Endothelial cell of umbilical vein (primary cell): ENCODE data around the gene ERMAP. TPM values are rescaled to one million over a fixed set of nuclear protein-coding genes. Genes with fewer than 3 reads are reported as not detected.

Source experiments
- BruUV-seq: library from RNA; stranded (reverse); fragments of 400-500 nt; replicated peaks from 2 replicates; lab custom pipeline; 2021; lab: Mats Ljungman, UMichigan
- CTCF ChIA-PET: fragments of 300-600, 350-600 bp; sonication (Branson Sonifier 250); formaldehyde crosslinking; loops from one replicate; lab custom pipeline; 2021; ENCODE audit warnings: antibody characterized with exemption, inconsistent platforms; lab: Charles Lee
- POLR2A ChIA-PET: fragments of 300-600, 350-600 bp; sonication (Branson Sonifier 250); formaldehyde crosslinking; loops from one replicate; lab custom pipeline; 2021; ENCODE audit warnings: antibody characterized with exemption, inconsistent platforms; lab: Charles Lee
- DNase-seq: peaks from one replicate; pipeline ENCODE4 v3.0.0-alpha.2; 2011; ENCODE audit warnings: low read depth, low spot score
- FAIRE-seq: peaks from 2 replicates; lab custom pipeline; 2011; peaks lifted over from hg19 to GRCh38; lab: Jason Lieb, UNC
- H2AFZ ChIP-seq: 2 replicates; pipeline ENCODE4 v1.6.0; 2012; ENCODE audit warnings: low read depth, low read length, control low read depth, inconsistent platforms
- H3K27ac ChIP-seq: 2 replicates; pipeline ENCODE4 v1.5.1; 2011; ENCODE audit warnings: low read depth, mild to moderate bottlenecking, control low read depth, low read length, moderate library complexity; ENCODE audit not compliant: insufficient read depth
- H3K27me3 ChIP-seq, 2 experiments: 2 replicates each; pipeline versions ENCODE4 v1.6.0 to v1.6.1; 2011; ENCODE audit warnings: low read length in 2 of 2, mixed read lengths in 1 of 2; ENCODE audit not compliant: control insufficient read depth in 2 of 2, insufficient read depth in 2 of 2
- H3K36me3 ChIP-seq, 2 experiments: 2 replicates in 1 of 2; 3 replicates in 1 of 2; pipeline ENCODE4 v1.5.1; 2011; ENCODE audit warnings: low read length in 2 of 2, mild to moderate bottlenecking in 1 of 2, moderate library complexity in 1 of 2; ENCODE audit not compliant: control insufficient read depth in 2 of 2, insufficient read depth in 2 of 2; ENCODE audit errors: extremely low read depth in 1 of 2
- H3K4me1 ChIP-seq: 3 replicates; pipeline ENCODE4 v1.5.1; 2011; ENCODE audit warnings: mild to moderate bottlenecking, low read length; ENCODE audit not compliant: control insufficient read depth, insufficient read depth; ENCODE audit errors: extremely low read depth
- H3K4me2 ChIP-seq: 2 replicates; pipeline ENCODE4 v1.6.1; 2011; ENCODE audit warnings: low read length, control low read depth, mixed read lengths; ENCODE audit not compliant: insufficient read depth
- H3K4me3 ChIP-seq, 3 experiments: fragments of 200-600 bp in 1 of 3; sonication (generic), shearing (Covaris generic) in 1 of 3; replicated peaks in 1 of 3; 2 replicates each; pipeline ENCODE4 v1.5.1; 2011 to 2016; ENCODE audit warnings: control low read depth in 3 of 3, low read length in 3 of 3, mild to moderate bottlenecking in 2 of 3, inconsistent platforms in 1 of 3, low read depth in 1 of 3, moderate library complexity in 1 of 3; ENCODE audit not compliant: insufficient read depth in 1 of 3
- H3K79me2 ChIP-seq: 2 replicates; pipeline ENCODE4 v1.6.0; 2012; ENCODE audit warnings: low read length, inconsistent platforms; ENCODE audit not compliant: control insufficient read depth, insufficient read depth
- H3K9ac ChIP-seq: replicated peaks from 2 replicates; pipeline ENCODE3; 2011; ENCODE audit warnings: low read length, control low read depth; ENCODE audit not compliant: insufficient read depth; ENCODE audit errors: extremely low read depth
- H3K9me1 ChIP-seq: replicated peaks from 3 replicates; pipeline ENCODE4 v1.6.0; 2011; ENCODE audit warnings: mild to moderate bottlenecking, low read length; ENCODE audit not compliant: control insufficient read depth, insufficient read depth; ENCODE audit errors: extremely low read depth
- H3K9me3 ChIP-seq: replicated peaks from 2 replicates; pipeline ENCODE4 v1.5.1; 2012; ENCODE audit warnings: low read length, inconsistent platforms; ENCODE audit not compliant: control insufficient read depth, insufficient read depth
- H4K20me1 ChIP-seq: replicated peaks from 2 replicates; pipeline ENCODE3; 2011; ENCODE audit warnings: mild to moderate bottlenecking, low read length; ENCODE audit not compliant: control insufficient read depth, insufficient read depth; ENCODE audit errors: extremely low read depth
- CTCF ChIP-seq, 2 donors: IDR thresholded peaks; 1 replicate in 1 of 2; 2 replicates in 1 of 2; pipeline ENCODE4 v1.5.1; 2011; ENCODE audit warnings: low read length in 2 of 2, mild to moderate bottlenecking in 2 of 2, moderate library complexity in 2 of 2, control low read depth in 1 of 2, inconsistent platforms in 1 of 2, low read depth in 1 of 2; ENCODE audit not compliant: insufficient read depth in 1 of 2; ENCODE audit errors: extremely low read depth in 1 of 2
- EZH2 ChIP-seq: IDR thresholded peaks from 2 replicates; pipeline ENCODE4 v1.6.1; 2012; ENCODE audit warnings: borderline replicate concordance, low read depth, mild to moderate bottlenecking, moderate library complexity, low read length, inconsistent platforms; ENCODE audit not compliant: severe bottlenecking
- FOS ChIP-seq: IDR thresholded peaks from 2 replicates; pipeline ENCODE4 v1.6.1; 2011; ENCODE audit warnings: mild to moderate bottlenecking, low read length, moderate library complexity, borderline replicate concordance; ENCODE audit not compliant: insufficient read depth
- GATA2 ChIP-seq: IDR thresholded peaks from 2 replicates; pipeline ENCODE4 v1.7.0; 2011; ENCODE audit warnings: low read depth, mild to moderate bottlenecking, moderate library complexity, mixed read lengths, low read length; ENCODE audit not compliant: insufficient read length, insufficient read depth
- JUN ChIP-seq: IDR thresholded peaks from 2 replicates; pipeline ENCODE4 v1.6.1; 2011; ENCODE audit warnings: borderline replicate concordance, low read depth; ENCODE audit not compliant: insufficient read length, insufficient read depth
- MAX ChIP-seq: IDR thresholded peaks from 2 replicates; pipeline ENCODE4 v1.6.1; 2011; ENCODE audit not compliant: insufficient read depth, insufficient read length
- MYC ChIP-seq: IDR thresholded peaks from one replicate; pipeline ENCODE4 v1.6.1; 2011; ENCODE audit warnings: mild to moderate bottlenecking, low read depth, low read length
- POLR2A ChIP-seq: IDR thresholded peaks from 2 replicates; pipeline ENCODE4 v1.6.1; 2012; ENCODE audit warnings: low read depth, mild to moderate bottlenecking, control low read depth, low read length
- POLR2AphosphoS5 ChIP-seq: IDR thresholded peaks from 2 replicates; pipeline ENCODE4 v1.6.1; 2012; ENCODE audit warnings: low read depth, mild to moderate bottlenecking, control low read depth, low read length, moderate library complexity; ENCODE audit not compliant: insufficient read depth
- dilution Hi-C: fragments of 300-500 bp; cut with MboI; formaldehyde crosslinking; loops from one replicate; pipeline ENCODE4 v1.15.0; 2019; ENCODE audit warnings: low sequenced_read_pairs; ENCODE audit not compliant: extremely low pct_ligation_motif_present
- intact Hi-C: fragments of 100-400 bp; cut with micrococcal nuclease; formaldehyde crosslinking; loops from one replicate; pipeline ENCODE4 v1.10.0; 2022
- polyA plus RNA-seq, 4 experiments: library from polyadenylated mRNA; depleted of rRNA in 3 of 4; stranded (reverse) in 3 of 4; unstranded in 1 of 4; fragments of >200 nt; gene quantifications; 2 replicates each; pipeline versions ENCODE4 v1.2.1 to v1.2.3, GENCODE V29; 2011 to 2012; ENCODE audit warnings: missing spikeins in 1 of 4
- total RNA-seq: library from RNA; stranded (reverse); gene quantifications from 2 replicates; pipeline ENCODE4 v1.2.3, GENCODE V29; 2021

Gene ERMAP
- total and polyA plus RNA-seq, 2 donors (not counting 3 experiments of a cell fraction or from before 2014, with no cell fraction given): 7.8 to 8.6 TPM

GRCh38 chr1:42825036-42825851 lies 8.3 kb downstream of the ERMAP start:
- dilution Hi-C loops (no loop called here), intact Hi-C loops (no loop called here)
- DNase-seq: no peak
- Histone ChIP-seq H3K4me2 (no peak overlapping the region), H4K20me1 (no peaks in the 10 kb centered on the region), H3K9me3 (no peaks in the 10 kb centered on the region), H3K9me1 (peaks cover 2% of the 10 kb centered on the region), H3K4me1 (no peaks in the 10 kb centered on the region), H3K4me3 (no peak overlapping the region), H3K27me3 (no peaks in the 10 kb centered on the region), H3K27ac (no peak overlapping the region), H3K79me2 (no peaks in the 10 kb centered on the region), H2AFZ (peak overlapping the region; percentile 28), H3K36me3 (no peaks in the 10 kb centered on the region), H3K9ac (no peak overlapping the region)
- POLR2A ChIA-PET: no interaction called here
- CTCF ChIA-PET: interaction anchor here (0.9 to 1.3 kb wide), 3 partner anchors 21 to 59 kb away, joined by 4 to 5 read pairs (median 4); partner anchors contain the start of gene ZNF691
- FAIRE-seq: no peak
- no peak for TF ChIP-seq MYC
- no peak for TF ChIP-seq POLR2AphosphoS5
- TF ChIP-seq FOS: no peak
- no peak for TF ChIP-seq CTCF (IDR thresholded peaks at IDR 0.05; ENCODE audit: extremely low read depth in 1 of 2, insufficient read depth in 1 of 2, low read depth in 1 of 2, low read length in 2 of 2)
- no peak for TF ChIP-seq POLR2A
- TF ChIP-seq EZH2: no peak
- TF ChIP-seq JUN: no peak
- TF ChIP-seq GATA2: no peak
- TF ChIP-seq MAX: no peak
- no TSS peak for BruUV-seq
